K562 treated with DMSO at 1 percent for 48 hours (cell line): ENCODE results near the gene CMC1. TPM values are rescaled to one million over a fixed set of nuclear protein-coding genes. Genes with fewer than 3 reads are reported as not detected.

Experiments
- total RNA-seq: library from RNA; unstranded; fragments of 300-600 nt; gene quantifications from 2 replicates; pipeline ENCODE4 v1.2.3, GENCODE V29; 2022; ENCODE audit warnings: low replicate concordance; ENCODE audit errors: extremely low read depth

CMC1 gene
- not detected in 2 replicates for total RNA-seq

DNA sequence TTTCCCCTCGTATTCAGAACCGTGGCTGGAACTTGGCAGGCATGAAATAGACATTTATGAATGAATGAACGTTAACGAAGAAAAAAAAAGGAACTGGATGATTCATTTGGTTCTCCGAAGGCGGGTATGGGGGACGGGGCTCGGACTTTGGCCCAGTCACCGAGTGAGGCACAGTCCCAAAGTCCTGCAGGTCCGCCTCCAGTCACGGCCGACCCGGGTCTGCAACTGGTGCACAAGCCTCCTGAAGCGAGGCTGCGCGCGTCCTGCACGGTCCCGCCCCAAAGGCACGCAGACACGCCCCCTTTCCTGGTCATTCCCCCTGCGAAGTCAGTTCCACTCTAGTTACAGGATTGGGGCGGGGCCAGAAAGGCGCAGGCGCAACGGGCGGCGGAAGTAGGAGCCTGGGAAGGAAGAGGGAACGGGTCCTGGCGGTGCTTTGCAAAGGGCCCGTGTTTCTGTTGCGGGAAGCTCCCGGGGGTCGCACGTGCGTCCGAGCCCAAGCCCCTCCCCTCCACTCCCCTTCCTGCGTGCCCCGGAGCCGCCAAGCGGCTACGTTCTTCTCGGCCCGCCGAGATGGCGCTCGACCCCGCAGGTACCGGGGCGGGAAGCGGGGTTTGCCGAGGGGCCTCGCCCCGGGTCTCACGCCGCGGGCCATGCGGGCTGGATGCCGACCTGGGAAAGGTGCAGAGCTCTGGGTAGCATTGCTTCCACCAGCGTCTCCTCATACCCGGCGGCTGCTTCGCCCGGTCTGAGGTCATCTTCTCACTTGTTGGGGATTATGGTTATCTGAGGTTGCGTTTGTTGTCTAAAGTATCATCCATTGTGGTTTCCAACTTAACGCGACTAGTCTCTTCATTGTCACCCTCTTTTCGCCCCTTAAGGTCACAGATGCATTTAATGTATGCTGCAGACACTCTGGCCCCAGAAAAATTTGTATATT lies at the start of gene CMC1:
Gene CMC1 (plus strand): TSS at position 399 of the 940 bp plus-strand sequence. CDS start 175 bp downstream, at position 574.

DNA sequence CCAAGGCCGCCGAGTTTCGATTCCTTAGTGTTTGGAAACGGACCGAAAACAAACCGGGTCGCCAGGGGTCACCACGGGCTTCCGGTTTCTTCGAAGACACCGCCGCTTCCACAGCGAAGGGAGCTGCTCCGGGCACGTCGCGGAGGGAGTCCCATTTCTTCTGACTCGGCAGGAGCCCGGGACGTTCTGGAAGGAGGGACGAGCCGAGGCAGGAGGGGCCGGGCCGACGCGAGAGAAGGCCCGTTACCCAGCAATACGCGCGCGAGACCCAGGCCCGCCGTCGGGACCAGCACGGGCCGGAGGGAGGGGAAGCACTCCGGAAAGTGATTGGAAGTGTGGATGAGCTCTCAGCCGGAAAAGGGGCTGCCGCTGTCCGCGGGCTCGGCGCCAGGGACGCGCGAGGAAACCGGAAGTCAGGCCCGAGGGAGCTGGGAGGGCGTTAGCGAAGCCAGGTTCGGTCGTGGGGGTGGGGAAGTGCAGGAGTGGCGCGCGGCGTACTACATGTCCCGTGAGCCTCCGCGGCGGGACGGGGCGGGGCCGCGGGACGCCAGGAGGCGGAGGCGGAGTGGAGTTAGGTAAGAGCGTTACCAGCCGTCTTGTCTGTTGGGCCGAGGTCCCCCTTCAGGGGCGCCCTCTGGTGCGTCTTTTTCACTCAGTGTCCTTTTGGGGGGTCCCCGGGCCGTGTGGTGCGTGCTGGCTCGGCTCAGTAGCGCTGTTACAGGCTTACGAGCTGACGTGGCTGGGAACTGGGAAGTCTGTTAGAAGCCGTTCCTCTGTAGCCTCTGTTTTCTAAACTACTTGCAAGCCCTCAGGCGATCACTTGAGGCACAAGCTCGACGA lies 107.4 kb downstream of the CMC1 start, which contains the start of the genes AZI2 and ZCWPW2:
Gene AZI2 (minus strand): TSS at position 196 of the 840 bp plus-strand sequence. CDS start 8,207 bp downstream, outside the sequence.
Gene ZCWPW2 (plus strand): TSS at position 93 of the 840 bp plus-strand sequence. CDS start 64,348 bp downstream, outside the sequence.

Other genes with a start within 250 kb of the CMC1 start
- gene ZCWPW2, start 107.1 kb downstream of the CMC1 start, total RNA-seq, result not detected in 2 replicates
- not detected in 2 replicates for gene AZI2, start 107.2 kb downstream of the CMC1 start, total RNA-seq